UCSD-AML1 (cell line): Measurements from ENCODE around the gene MIDN.

Experiments
- DNase-seq: peaks from one replicate; lab custom pipeline; 2025; ENCODE audit not compliant: unreplicated experiment; lab: John Stamatoyannopoulos, UW

MIDN gene

GRCh38 chr19:1232652-1233072, 15.7 kb upstream of the MIDN start:
- no peak for DNase-seq

- no peak for DNase-seq
These were observed 15.2 kb upstream of the MIDN start for GRCh38 chr19:1233115-1233667.

GRCh38 chr19:1234051-1234954, 14.1 kb upstream of the MIDN start:
- DNase-seq, result no peak

GRCh38 chr19:1234955-1235380, 13.4 kb upstream of the MIDN start:
- no peak for DNase-seq

- DNase-seq, result no peak
These were observed 12.5 kb upstream of the MIDN start for GRCh38 chr19:1235625-1236538.

- no peak for DNase-seq
These were observed 11.8 kb upstream of the MIDN start for GRCh38 chr19:1236576-1236975.

GRCh38 chr19:1237027-1237659, 11.2 kb upstream of the MIDN start:
- no peak for DNase-seq

GRCh38 chr19:1237754-1238368, 10.5 kb upstream of the MIDN start, which contains the start of gene CBARP:
Gene CBARP, minus strand, starts transcription at chr19:1238005. Its CDS starts 1,905 bp downstream, at chr19:1236100.
- DNase-seq, result peak; percentile 35

- no peak for DNase-seq
These were observed 9.7 kb upstream of the MIDN start for GRCh38 chr19:1238369-1239303.

- DNase-seq, result no peak
These were observed 9.0 kb upstream of the MIDN start for GRCh38 chr19:1239420-1239795.

- peak; percentile 94 for DNase-seq
These were observed 8.3 kb upstream of the MIDN start for GRCh38 chr19:1239796-1240737.

- DNase-seq, result no peak
These were observed 7.5 kb upstream of the MIDN start for GRCh38 chr19:1240925-1241324.

- DNase-seq, result peak; percentile 94
These were observed 6.8 kb upstream of the MIDN start, which contains the start of gene ATP5F1D for GRCh38 chr19:1241417-1242095. Gene ATP5F1D, plus strand, starts transcription at chr19:1241751. Its CDS starts 100 bp downstream, at chr19:1241851.

GRCh38 chr19:1243768-1244692, 4.4 kb upstream of the MIDN start:
- DNase-seq, result peak; percentile 75

GRCh38 chr19:1244693-1245451, 3.5 kb upstream of the MIDN start:
- no peak for DNase-seq
